Measurements from ENCODE around the gene TRNP1. TPM values are rescaled to one million over a fixed set of nuclear protein-coding genes. Genes with fewer than 3 reads are reported as not detected.
A peak's percentile ranks its signal among the peaks of the same experiment; 100 is the strongest.

TRNP1 gene
- total RNA-seq, 4 donors from 2014 or later: 33.6 to 50.3 (median 41.5) TPM

DNA sequence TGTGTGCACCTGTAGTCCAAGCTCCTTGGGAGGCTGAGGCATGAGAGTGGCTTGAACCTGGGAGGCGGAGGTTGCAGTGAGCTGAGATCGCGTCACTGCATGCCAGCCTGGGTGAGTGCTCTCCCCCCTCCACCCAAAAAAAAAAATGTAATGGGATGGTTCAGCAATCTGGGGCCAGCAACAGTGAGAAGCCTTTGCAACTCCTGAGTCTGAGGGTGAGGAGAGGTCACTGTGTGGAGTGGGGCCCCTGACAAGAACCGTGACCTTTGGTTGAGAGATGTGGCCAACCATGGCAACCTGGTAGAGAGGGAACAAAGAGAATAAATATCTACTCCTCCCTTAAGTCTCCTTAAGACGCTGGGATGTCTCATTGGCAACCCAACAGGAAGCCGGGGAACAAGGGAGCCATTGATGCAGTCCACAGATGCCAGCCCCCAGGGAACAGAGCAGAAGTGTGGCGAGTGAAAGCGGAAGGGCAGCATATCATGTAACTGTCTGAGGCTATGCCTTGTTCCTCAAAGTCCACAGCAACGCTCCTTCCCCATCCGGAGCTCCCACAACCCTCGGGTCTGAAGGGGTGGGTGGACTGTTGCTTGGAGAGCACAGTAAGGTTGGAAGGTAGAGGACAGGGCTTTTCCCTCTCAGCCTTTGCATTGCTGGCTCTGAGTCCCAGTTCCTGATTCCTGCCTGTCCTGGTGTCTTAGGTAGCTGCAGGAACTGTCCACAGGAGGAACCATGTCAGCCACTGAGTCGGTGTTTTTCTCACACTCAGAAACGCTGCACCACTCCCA is 8.3 kb downstream of the TRNP1 start:
- no peak for DNase-seq (ENCODE audit: extremely low spot score)
- Histone ChIP-seq H3K27ac (replicated peaks in 1 of 4) (peak overlapping the region; percentile 93 to 97 (median 95)), H3K4me3 (no peak overlapping the region), H3K4me1 (peaks cover 78 to 100% (median 100%) of the 10 kb centered on the region in 4 donors), H3K36me3 (peaks cover 10 to 28% (median 24%) of the 10 kb centered on the region in 4 donors), H3K9me3 (no peaks in the 10 kb centered on the region), H3K27me3 (no peaks in the 10 kb centered on the region)
- WGBS: 41% methylated on average over 10 of the region's 13 CpGs
- TF ChIP-seq POLR2A (IDR thresholded peaks at IDR 0.05; ENCODE audit: low read depth): no peak
- no peak for TF ChIP-seq EP300 (IDR thresholded peaks at IDR 0.05)
- TF ChIP-seq, protein P1, sequence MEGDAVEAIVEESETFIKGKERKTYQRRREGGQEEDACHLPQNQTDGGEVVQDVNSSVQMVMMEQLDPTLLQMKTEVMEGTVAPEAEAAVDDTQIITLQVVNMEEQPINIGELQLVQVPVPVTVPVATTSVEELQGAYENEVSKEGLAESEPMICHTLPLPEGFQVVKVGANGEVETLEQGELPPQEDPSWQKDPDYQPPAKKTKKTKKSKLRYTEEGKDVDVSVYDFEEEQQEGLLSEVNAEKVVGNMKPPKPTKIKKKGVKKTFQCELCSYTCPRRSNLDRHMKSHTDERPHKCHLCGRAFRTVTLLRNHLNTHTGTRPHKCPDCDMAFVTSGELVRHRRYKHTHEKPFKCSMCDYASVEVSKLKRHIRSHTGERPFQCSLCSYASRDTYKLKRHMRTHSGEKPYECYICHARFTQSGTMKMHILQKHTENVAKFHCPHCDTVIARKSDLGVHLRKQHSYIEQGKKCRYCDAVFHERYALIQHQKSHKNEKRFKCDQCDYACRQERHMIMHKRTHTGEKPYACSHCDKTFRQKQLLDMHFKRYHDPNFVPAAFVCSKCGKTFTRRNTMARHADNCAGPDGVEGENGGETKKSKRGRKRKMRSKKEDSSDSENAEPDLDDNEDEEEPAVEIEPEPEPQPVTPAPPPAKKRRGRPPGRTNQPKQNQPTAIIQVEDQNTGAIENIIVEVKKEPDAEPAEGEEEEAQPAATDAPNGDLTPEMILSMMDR (IDR thresholded peaks at IDR 0.05): no peak
- peak in 1 of 2 donors; percentile 72 for TF ChIP-seq POLR2AphosphoS5 (IDR thresholded peaks at IDR 0.05)
- intact Hi-C loops (cut with DNase I): no loop called here

DNA sequence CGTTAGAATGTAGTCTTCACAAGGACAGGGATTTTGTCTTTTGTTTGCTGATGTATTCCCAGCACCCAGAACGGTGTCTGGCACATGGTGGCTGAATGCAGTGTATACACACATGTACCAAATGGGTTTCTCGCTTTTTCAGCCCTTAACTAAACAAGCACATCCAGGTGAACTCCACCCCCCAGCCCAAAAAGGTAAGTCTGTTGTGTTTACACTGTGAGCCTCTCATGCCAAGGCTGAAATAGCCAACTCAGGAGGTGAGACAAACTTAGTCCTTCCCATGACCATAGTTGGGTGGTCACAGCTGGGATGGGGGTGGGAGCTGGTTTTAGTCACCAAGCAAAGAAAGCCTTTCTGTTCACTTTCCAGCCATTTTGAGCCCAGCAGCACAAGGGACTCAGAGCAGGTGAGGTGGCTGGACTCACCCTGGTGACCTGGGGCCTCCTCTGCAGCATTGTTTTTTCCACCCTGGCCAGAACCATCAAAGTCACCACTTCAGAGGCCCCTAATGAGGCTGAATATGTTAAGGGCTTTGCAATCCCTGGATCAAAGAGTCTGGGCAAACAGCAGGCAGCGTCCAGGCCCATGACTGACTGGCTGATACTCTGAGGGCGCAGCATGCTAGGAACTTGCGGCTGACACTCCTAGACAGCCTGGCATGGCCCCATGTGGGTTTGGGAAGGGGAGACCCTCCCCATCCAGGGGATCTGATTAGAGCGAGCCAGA is 10.4 kb downstream of the TRNP1 start:
- Histone ChIP-seq H3K36me3 (peaks cover 10 to 28% (median 24%) of the 10 kb centered on the region in 4 donors), H3K27ac (replicated peaks in 1 of 4) (peak overlapping the region; percentile 93 to 97 (median 95)), H3K4me3 (no peak overlapping the region), H3K4me1 (peaks cover 74 to 100% (median 100%) of the 10 kb centered on the region in 4 donors), H3K27me3 (no peaks in the 10 kb centered on the region), H3K9me3 (no peaks in the 10 kb centered on the region)
- no peak for DNase-seq (ENCODE audit: extremely low spot score)
- TF ChIP-seq POLR2A (IDR thresholded peaks at IDR 0.05; ENCODE audit: low read depth): no peak
- intact Hi-C loops (cut with DNase I): no loop called here
- 68% methylated on average over 6 of the region's 7 CpGs for WGBS

DNA sequence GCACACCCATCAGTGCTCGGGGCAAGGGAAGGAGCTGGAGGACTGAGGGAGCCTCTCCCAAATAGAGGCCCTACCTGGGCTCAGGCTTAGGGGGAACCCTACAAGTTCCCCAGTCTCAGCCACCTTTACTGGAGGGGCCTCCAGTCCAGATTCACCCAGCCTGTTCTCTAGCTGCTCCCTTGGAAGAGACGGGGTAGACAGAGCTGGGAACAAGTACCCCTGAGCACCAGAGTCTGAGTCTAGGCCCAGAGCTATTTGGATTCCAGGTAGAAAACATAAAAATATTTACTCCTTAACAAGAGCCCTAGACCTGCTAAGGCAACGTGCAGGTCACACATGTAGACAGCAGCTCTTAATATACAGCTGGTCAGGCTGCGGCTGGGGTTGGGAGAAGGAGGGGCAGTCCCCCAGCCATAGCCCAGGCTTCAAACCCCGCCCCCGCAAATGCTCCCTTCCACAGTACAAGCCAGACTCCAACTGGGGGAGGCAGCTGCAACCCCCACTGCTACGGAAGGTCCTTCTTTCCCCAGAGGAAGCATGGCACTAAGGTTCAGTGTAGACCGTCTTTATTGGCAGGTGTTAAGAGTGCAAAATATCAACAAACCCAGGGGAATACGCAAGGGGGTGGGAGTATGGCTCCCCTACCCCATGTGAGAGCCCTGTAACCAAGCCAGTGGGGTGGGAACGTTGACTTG is 11.1 kb downstream of the TRNP1 start:
- Histone ChIP-seq H3K4me1 (peaks cover 75 to 100% (median 100%) of the 10 kb centered on the region in 4 donors), H3K4me3 (peak overlapping the region in 2 of 4 donors; percentile 3 to 18), H3K9me3 (no peaks in the 10 kb centered on the region), H3K36me3 (peaks cover 10 to 28% (median 24%) of the 10 kb centered on the region in 4 donors), H3K27me3 (no peaks in the 10 kb centered on the region), H3K27ac (replicated peaks in 1 of 4) (peak overlapping the region; percentile 93 to 97 (median 95))
- WGBS: 34% methylated on average over 8 of the region's 10 CpGs
- intact Hi-C loops (cut with DNase I): no loop called here
- TF ChIP-seq, protein P1 (IDR thresholded peaks at IDR 0.05): no peak
- TF ChIP-seq EP300 (IDR thresholded peaks at IDR 0.05) (no peak), POLR2A (IDR thresholded peaks at IDR 0.05; ENCODE audit: low read depth) (no peak), POLR2AphosphoS5 (IDR thresholded peaks at IDR 0.05) (peak in 1 of 2 donors; percentile 42)
- no peak for DNase-seq (ENCODE audit: extremely low spot score)

DNA sequence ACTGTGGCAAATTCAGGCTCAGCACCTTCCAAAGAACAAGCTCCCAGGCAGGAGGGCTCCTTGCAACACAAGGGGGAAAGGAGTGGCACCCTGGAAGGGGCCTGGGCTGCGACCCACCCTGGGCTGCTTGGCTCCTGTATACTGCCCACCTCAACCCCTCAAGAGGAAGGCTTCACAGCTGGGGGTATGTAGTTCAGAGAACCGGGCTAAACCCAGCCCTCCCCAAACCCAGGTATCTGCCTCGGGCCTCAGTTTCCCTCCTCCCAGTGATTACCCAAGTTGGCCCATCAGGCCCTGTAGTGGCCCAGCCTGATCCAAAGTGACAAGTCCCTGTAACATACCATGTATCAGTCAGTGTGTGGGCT is 11.7 kb downstream of the TRNP1 start:
- peak overlapping the region in 2 of 4 donors; percentile 3 to 18 for H3K4me3 ChIP-seq
- intact Hi-C loops (cut with DNase I): no loop called here
- H3K4me1 ChIP-seq: peaks cover 73 to 100% (median 100%) of the 10 kb centered on the region in 4 donors
- peak overlapping the region; percentile 93 to 97 (median 95) for H3K27ac ChIP-seq (replicated peaks in 1 of 4)
- TF ChIP-seq EP300 (IDR thresholded peaks at IDR 0.05): no peak
- TF ChIP-seq, protein P1 (IDR thresholded peaks at IDR 0.05): no peak
- TF ChIP-seq POLR2AphosphoS5 (IDR thresholded peaks at IDR 0.05): no peak
- no peak for TF ChIP-seq POLR2A (IDR thresholded peaks at IDR 0.05; ENCODE audit: low read depth)
- peaks cover 10 to 28% (median 24%) of the 10 kb centered on the region in 4 donors for H3K36me3 ChIP-seq
- no peak for DNase-seq (ENCODE audit: extremely low spot score)
- 80% methylated on average over 2 of the region's 3 CpGs for WGBS
- no peaks in the 10 kb centered on the region for H3K9me3 ChIP-seq
- no peaks in the 10 kb centered on the region for H3K27me3 ChIP-seq
